Left lung (tissue), 10 donors: ENCODE measurements around the gene PLXNA2. TPM values are rescaled to one million over a fixed set of nuclear protein-coding genes. Genes with fewer than 3 reads are reported as not detected.

Experiments used
- ATAC-seq: fragments of 200-7000 bp; cut with Tn5 transposase; one replicate; pipeline ENCODE4 v1.9.1; 2020; ENCODE audit warnings: moderate library complexity
- DNase-seq, 4 donors: peaks; one replicate each; pipeline ENCODE4 v3.0.0-alpha.2; 2013 to 2020
- H3K27ac ChIP-seq, 2 donors: fragments of 200-600 bp; sonication (generic) in 1 of 2; one replicate each; pipeline versions ENCODE4 v1.5.0 to v1.8.0; 2020 to 2021
- H3K27me3 ChIP-seq, 2 donors: fragments of 200-600 bp; sonication (generic) in 1 of 2; one replicate each; pipeline versions ENCODE4 v1.5.0 to v1.8.0; 2020 to 2021
- H3K36me3 ChIP-seq, 2 donors: fragments of 200-600 bp; sonication (generic) in 1 of 2; one replicate each; pipeline versions ENCODE4 v1.5.0 to v1.8.0; 2020 to 2021
- H3K4me1 ChIP-seq, 2 donors: fragments of 200-600 bp; one replicate each; pipeline ENCODE4 v1.8.0; 2021
- H3K4me3 ChIP-seq, 2 donors: fragments of 200-600 bp; sonication (generic) in 1 of 2; one replicate each; pipeline versions ENCODE4 v1.5.0 to v1.8.0; 2020 to 2021; ENCODE audit warnings: mild to moderate bottlenecking in 1 of 2
- H3K9me3 ChIP-seq, 2 donors: fragments of 200-600 bp; sonication (generic) in 1 of 2; one replicate each; pipeline versions ENCODE4 v1.5.0 to v1.8.0; 2020 to 2021
- CTCF ChIP-seq, 2 donors: fragments of 200-600 bp; sonication (generic) in 1 of 2; IDR thresholded peaks; one replicate each; pipeline versions ENCODE4 v1.5.0 to v1.8.0; 2021; ENCODE audit warnings: antibody characterized with exemption in 2 of 2
- intact Hi-C, 2 donors: fragments of 100-400 bp; cut with DNase I; formaldehyde crosslinking; loops; one replicate each; pipeline versions ENCODE4 v1.11.2 to v1.14.2; 2022
- polyA plus RNA-seq, 6 donors: library from polyadenylated mRNA; unstranded; fragments of 120-200 nt; gene quantifications; one replicate each; pipeline ENCODE4 v1.2.1, GENCODE V29; 2013; ENCODE audit not compliant: insufficient read length in 6 of 6
- total RNA-seq, 2 donors: library from RNA; stranded (reverse); fragmentation: NEBNext Ultra II Directional; extraction: Animal tissue kit (Norgen Biotek cat#: 25700); gene quantifications; one replicate each; pipeline ENCODE4 v1.2.1, GENCODE V29; 2021
- donor health status: DM: no; HTN: yes; CAD: no.
- donor health status: DM: no; HTN: no; CAD: no.

The PLXNA2 gene
- total and polyA plus RNA-seq, 8 donors: 21.4 to 92.8 (median 34.0) TPM

GRCh38 chr1:208107425-208108212, 136.6 kb downstream of the PLXNA2 start:
- Histone ChIP-seq H3K9me3 (no peaks in the 10 kb centered on the region), H3K27ac (no peak overlapping the region), H3K36me3 (peaks cover 0 to 14% of the 10 kb centered on the region in 2 donors), H3K4me3 (no peak overlapping the region), H3K27me3 (no peaks in the 10 kb centered on the region), H3K4me1 (no peaks in the 10 kb centered on the region)
- peak; percentile 85 for ATAC-seq
- TF ChIP-seq CTCF (IDR thresholded peaks at IDR 0.05): no peak
- DNase-seq: peak in 1 of 4 donors; percentile 53
- intact Hi-C loops: no loop called here

- Histone ChIP-seq H3K9me3 (no peaks in the 10 kb centered on the region), H3K27me3 (no peaks in the 10 kb centered on the region), H3K4me1 (no peaks in the 10 kb centered on the region), H3K27ac (no peak overlapping the region), H3K4me3 (no peak overlapping the region), H3K36me3 (peaks cover 0 to 22% of the 10 kb centered on the region in 2 donors)
- no peak for ATAC-seq
- intact Hi-C loops: no loop called here
- DNase-seq: no peak
- TF ChIP-seq CTCF (IDR thresholded peaks at IDR 0.05): no peak
Measured at GRCh38 chr1:208106218-208106617, 138.0 kb downstream of the PLXNA2 start.

- Histone ChIP-seq H3K36me3 (peaks cover 0 to 21% of the 10 kb centered on the region in 2 donors), H3K9me3 (no peaks in the 10 kb centered on the region), H3K4me3 (no peak overlapping the region), H3K27ac (no peak overlapping the region), H3K4me1 (no peaks in the 10 kb centered on the region), H3K27me3 (no peaks in the 10 kb centered on the region)
- no peak for ATAC-seq
- intact Hi-C loops: no loop called here
- TF ChIP-seq CTCF (IDR thresholded peaks at IDR 0.05): no peak
- DNase-seq: peak in 1 of 4 donors; percentile 45
Measured at GRCh38 chr1:208105756-208106155, 138.4 kb downstream of the PLXNA2 start.

GRCh38 chr1:208103597-208104513, 140.3 kb downstream of the PLXNA2 start:
- H3K9me3 ChIP-seq: no peaks in the 10 kb centered on the region
- H3K4me1 ChIP-seq: no peaks in the 10 kb centered on the region
- ATAC-seq (no peak), DNase-seq (no peak)
- H3K27ac ChIP-seq: no peak overlapping the region
- no peak overlapping the region for H3K4me3 ChIP-seq
- intact Hi-C loops: no loop called here
- H3K36me3 ChIP-seq: peaks cover 0 to 12% of the 10 kb centered on the region in 2 donors
- no peak for TF ChIP-seq CTCF (IDR thresholded peaks at IDR 0.05)
- H3K27me3 ChIP-seq: no peaks in the 10 kb centered on the region
